ENCODE data around the gene MROH8.
"Not testable (repeated sequence)": the region's sequence is repeated elsewhere in the genome, so short reads cannot be mapped to it uniquely, and the experiment has no call there.

The MROH8 gene

DNA sequence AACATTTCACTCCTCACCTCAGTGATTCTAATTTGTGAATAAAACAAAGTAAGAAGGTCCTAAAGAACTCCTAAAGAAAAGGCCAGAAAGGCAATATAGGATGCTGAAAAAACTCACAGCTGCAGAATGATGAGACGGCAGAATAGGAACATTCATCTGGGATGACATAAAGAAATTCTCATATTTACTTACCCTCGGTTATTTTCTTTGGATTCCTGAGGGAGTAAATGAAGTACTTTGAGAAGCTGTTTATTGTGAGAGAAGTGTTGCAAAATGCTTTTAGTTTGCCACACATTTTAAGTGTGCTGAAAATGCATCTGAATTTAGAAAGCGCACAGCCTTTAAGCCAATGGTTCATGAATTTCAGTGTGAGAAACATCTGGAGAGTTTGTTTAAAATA lies 47.9 kb downstream of the MROH8 start:
- Histone ChIP-seq H3K9me3 (ENCODE audit: insufficient read depth, low read length, severe bottlenecking) (no peaks in the 10 kb centered on the region), H3K27ac (ENCODE audit: low read length) (no peak overlapping the region), H3K27me3 (ENCODE audit: insufficient read depth, low read length, poor library complexity) (no peaks in the 10 kb centered on the region), H3K4me2 (ENCODE audit: insufficient read depth, low read length) (no peak overlapping the region), H2AFZ (ENCODE audit: low read depth, low read length) (no peak overlapping the region), H3K9ac (ENCODE audit: low read depth, low read length) (no peak overlapping the region), H3K4me3 (ENCODE audit: low read depth in 1 of 2, low read length in 2 of 2) (no peak overlapping the region), H3K4me1 (ENCODE audit: insufficient read depth, low read length) (no peaks in the 10 kb centered on the region), H4K20me1 (ENCODE audit: insufficient read depth, low read length) (no peaks in the 10 kb centered on the region), H3K36me3 (ENCODE audit: insufficient read depth, low read length) (no peaks in the 10 kb centered on the region), H3K79me2 (ENCODE audit: insufficient read depth, low read length) (no peaks in the 10 kb centered on the region)
- no peak for DNase-seq
- no peak for ATAC-seq (ENCODE audit: insufficient read depth, low read depth)
- TF ChIP-seq, protein P1, sequence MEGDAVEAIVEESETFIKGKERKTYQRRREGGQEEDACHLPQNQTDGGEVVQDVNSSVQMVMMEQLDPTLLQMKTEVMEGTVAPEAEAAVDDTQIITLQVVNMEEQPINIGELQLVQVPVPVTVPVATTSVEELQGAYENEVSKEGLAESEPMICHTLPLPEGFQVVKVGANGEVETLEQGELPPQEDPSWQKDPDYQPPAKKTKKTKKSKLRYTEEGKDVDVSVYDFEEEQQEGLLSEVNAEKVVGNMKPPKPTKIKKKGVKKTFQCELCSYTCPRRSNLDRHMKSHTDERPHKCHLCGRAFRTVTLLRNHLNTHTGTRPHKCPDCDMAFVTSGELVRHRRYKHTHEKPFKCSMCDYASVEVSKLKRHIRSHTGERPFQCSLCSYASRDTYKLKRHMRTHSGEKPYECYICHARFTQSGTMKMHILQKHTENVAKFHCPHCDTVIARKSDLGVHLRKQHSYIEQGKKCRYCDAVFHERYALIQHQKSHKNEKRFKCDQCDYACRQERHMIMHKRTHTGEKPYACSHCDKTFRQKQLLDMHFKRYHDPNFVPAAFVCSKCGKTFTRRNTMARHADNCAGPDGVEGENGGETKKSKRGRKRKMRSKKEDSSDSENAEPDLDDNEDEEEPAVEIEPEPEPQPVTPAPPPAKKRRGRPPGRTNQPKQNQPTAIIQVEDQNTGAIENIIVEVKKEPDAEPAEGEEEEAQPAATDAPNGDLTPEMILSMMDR (IDR thresholded peaks at IDR 0.05; ENCODE audit: borderline replicate concordance, extremely low read depth, low read length, poor library complexity, severe bottlenecking), result no peak
- no peak for TF ChIP-seq EZH2 (IDR thresholded peaks at IDR 0.05; ENCODE audit: borderline replicate concordance, low read depth, low read length, severe bottlenecking)

DNA sequence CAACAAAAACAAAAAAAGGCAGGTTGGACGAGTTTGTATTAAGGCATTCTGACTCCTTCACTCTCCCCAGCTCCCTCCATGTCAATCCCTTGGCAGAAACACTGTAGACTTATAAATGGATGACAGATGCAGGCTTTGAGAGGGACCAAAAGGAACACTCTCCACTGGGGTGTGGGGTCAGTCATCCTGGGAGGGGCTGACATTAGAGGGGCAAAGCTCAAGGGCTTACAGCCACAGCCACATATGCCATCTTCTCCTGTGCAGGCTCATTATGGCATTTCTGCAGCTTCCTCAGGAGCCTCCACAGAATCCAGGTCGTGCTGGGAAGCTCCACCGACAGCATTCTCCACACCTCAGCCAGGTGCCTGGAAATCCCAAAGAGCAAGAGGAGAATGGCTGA lies 50.5 kb downstream of the MROH8 start:
- no peak overlapping the region for H3K4me3 ChIP-seq (ENCODE audit: low read depth in 1 of 2, low read length in 2 of 2)
- H3K27ac ChIP-seq (ENCODE audit: low read length), result no peak overlapping the region
- H3K79me2 ChIP-seq (ENCODE audit: insufficient read depth, low read length), result no peaks in the 10 kb centered on the region
- H2AFZ ChIP-seq (ENCODE audit: low read depth, low read length), result no peak overlapping the region
- DNase-seq, result no peak
- no peak for ATAC-seq (ENCODE audit: insufficient read depth, low read depth)
- no peaks in the 10 kb centered on the region for H3K27me3 ChIP-seq (ENCODE audit: insufficient read depth, low read length, poor library complexity)
- no peaks in the 10 kb centered on the region for H3K9me3 ChIP-seq (ENCODE audit: insufficient read depth, low read length, severe bottlenecking)
- H3K9ac ChIP-seq (ENCODE audit: low read depth, low read length), result no peak overlapping the region
- H4K20me1 ChIP-seq (ENCODE audit: insufficient read depth, low read length), result no peaks in the 10 kb centered on the region
- no peak overlapping the region for H3K4me2 ChIP-seq (ENCODE audit: insufficient read depth, low read length)
- TF ChIP-seq EZH2 (IDR thresholded peaks at IDR 0.05; ENCODE audit: borderline replicate concordance, low read depth, low read length, severe bottlenecking), result no peak
- TF ChIP-seq, protein P1 (IDR thresholded peaks at IDR 0.05; ENCODE audit: borderline replicate concordance, extremely low read depth, low read length, poor library complexity, severe bottlenecking), result no peak
- H3K36me3 ChIP-seq (ENCODE audit: insufficient read depth, low read length), result no peaks in the 10 kb centered on the region
- H3K4me1 ChIP-seq (ENCODE audit: insufficient read depth, low read length), result no peaks in the 10 kb centered on the region

DNA sequence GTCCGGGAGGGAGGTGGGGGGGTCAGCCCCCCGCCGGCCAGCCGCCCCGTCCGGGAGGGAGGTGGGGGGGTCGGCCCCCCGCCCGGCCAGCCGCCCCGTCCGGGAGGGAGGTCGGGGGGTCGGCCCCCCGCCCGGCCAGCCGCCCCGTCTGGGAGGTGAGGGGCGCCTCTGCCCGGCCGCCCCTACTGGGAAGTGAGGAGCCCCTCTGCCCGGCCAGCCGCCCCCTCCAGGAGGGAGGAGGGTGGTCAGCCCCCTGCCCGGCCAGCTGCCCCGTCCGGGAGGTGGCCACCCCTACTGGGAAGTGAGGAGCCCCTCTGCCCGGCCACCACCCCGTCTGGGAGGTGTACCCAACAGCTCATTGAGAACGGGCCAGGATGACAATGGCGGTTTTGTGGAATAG lies 53.1 kb downstream of the MROH8 start:
- not testable (repeated sequence) for ATAC-seq (ENCODE audit: insufficient read depth, low read depth); H3K79me2 ChIP-seq (ENCODE audit: insufficient read depth, low read length); H4K20me1 ChIP-seq (ENCODE audit: insufficient read depth, low read length); H3K4me2 ChIP-seq (ENCODE audit: insufficient read depth, low read length); H3K4me3 ChIP-seq (ENCODE audit: low read depth in 1 of 2, low read length in 2 of 2); H2AFZ ChIP-seq (ENCODE audit: low read depth, low read length); H3K27me3 ChIP-seq (ENCODE audit: insufficient read depth, low read length, poor library complexity); H3K9me3 ChIP-seq (ENCODE audit: insufficient read depth, low read length, severe bottlenecking); H3K27ac ChIP-seq (ENCODE audit: low read length); H3K9ac ChIP-seq (ENCODE audit: low read depth, low read length); H3K4me1 ChIP-seq (ENCODE audit: insufficient read depth, low read length); DNase-seq; H3K36me3 ChIP-seq (ENCODE audit: insufficient read depth, low read length)

DNA sequence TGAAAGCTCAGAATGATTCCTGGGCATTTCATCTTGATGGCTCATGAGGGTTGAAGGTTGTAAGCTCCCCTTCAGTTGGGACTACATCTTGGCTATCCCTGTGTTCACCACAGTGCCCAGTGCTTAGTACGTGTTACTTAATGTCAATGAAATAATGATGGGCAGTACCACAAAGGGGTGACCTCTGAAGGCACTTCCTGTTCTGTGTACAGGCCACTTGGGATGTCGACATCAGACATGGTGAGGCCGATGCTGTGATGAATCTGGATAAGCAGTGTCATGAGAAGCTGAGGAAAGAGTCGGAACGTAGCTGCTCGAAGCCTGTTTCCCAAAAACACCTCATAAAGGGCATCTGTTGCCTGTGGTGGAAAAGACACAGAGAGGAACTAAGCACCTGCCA lies 55.9 kb downstream of the MROH8 start:
- Histone ChIP-seq H3K4me2 (ENCODE audit: insufficient read depth, low read length) (no peak overlapping the region), H3K9ac (ENCODE audit: low read depth, low read length) (no peak overlapping the region), H3K27ac (ENCODE audit: low read length) (no peak overlapping the region), H4K20me1 (ENCODE audit: insufficient read depth, low read length) (no peaks in the 10 kb centered on the region), H3K4me1 (ENCODE audit: insufficient read depth, low read length) (no peaks in the 10 kb centered on the region), H3K4me3 (ENCODE audit: low read depth in 1 of 2, low read length in 2 of 2) (no peak overlapping the region), H3K36me3 (ENCODE audit: insufficient read depth, low read length) (no peaks in the 10 kb centered on the region), H3K27me3 (ENCODE audit: insufficient read depth, low read length, poor library complexity) (no peaks in the 10 kb centered on the region), H2AFZ (ENCODE audit: low read depth, low read length) (no peak overlapping the region), H3K79me2 (ENCODE audit: insufficient read depth, low read length) (no peaks in the 10 kb centered on the region), H3K9me3 (ENCODE audit: insufficient read depth, low read length, severe bottlenecking) (no peaks in the 10 kb centered on the region)
- TF ChIP-seq EZH2 (IDR thresholded peaks at IDR 0.05; ENCODE audit: borderline replicate concordance, low read depth, low read length, severe bottlenecking), result no peak
- TF ChIP-seq, protein P1 (IDR thresholded peaks at IDR 0.05; ENCODE audit: borderline replicate concordance, extremely low read depth, low read length, poor library complexity, severe bottlenecking), result no peak
- ATAC-seq (ENCODE audit: insufficient read depth, low read depth) (no peak), DNase-seq (no peak)

Data from DND-41 (cell line).